ENCODE data around the gene RMC1.
"Not testable (repeated sequence)": the region's sequence is repeated elsewhere in the genome, so short reads cannot be mapped to it uniquely, and the experiment has no call there.

RMC1 gene

GRCh38 chr18:23498117-23498516, 5.2 kb upstream of the RMC1 start:
- no peak for DNase-seq (ENCODE audit: low read depth)

GRCh38 chr18:23498877-23499276, 4.4 kb upstream of the RMC1 start:
- DNase-seq (ENCODE audit: low read depth), result peak; percentile 49

- no peak for DNase-seq (ENCODE audit: low read depth)
Observed at GRCh38 chr18:23499291-23499781, 4.0 kb upstream of the RMC1 start.

GRCh38 chr18:23501626-23502025, 1.7 kb upstream of the RMC1 start:
- no peak for DNase-seq (ENCODE audit: low read depth)

GRCh38 chr18:23502516-23503037, 734 bp upstream of the RMC1 start:
- DNase-seq (ENCODE audit: low read depth), result no peak

GRCh38 chr18:23503963-23504344, 643 bp downstream of the RMC1 start:
- no peak for DNase-seq (ENCODE audit: low read depth)

- DNase-seq (ENCODE audit: low read depth), result no peak
Observed at GRCh38 chr18:23504720-23505119, 1.4 kb downstream of the RMC1 start.

GRCh38 chr18:23506393-23506792, 3.1 kb downstream of the RMC1 start:
- DNase-seq (ENCODE audit: low read depth), result no peak

- DNase-seq (ENCODE audit: low read depth), result not testable (repeated sequence)
Observed at GRCh38 chr18:23510923-23511322, 7.6 kb downstream of the RMC1 start.

- DNase-seq (ENCODE audit: low read depth), result not testable (repeated sequence)
Observed at GRCh38 chr18:23512216-23512615, 8.9 kb downstream of the RMC1 start.

- DNase-seq (ENCODE audit: low read depth), result no peak
Observed at GRCh38 chr18:23512641-23513040, 9.3 kb downstream of the RMC1 start.

- peak; percentile 58 for DNase-seq (ENCODE audit: low read depth)
Observed at GRCh38 chr18:23515911-23516546, 12.7 kb downstream of the RMC1 start.

- no peak for DNase-seq (ENCODE audit: low read depth)
Observed at GRCh38 chr18:23519734-23520133, 16.4 kb downstream of the RMC1 start.

GRCh38 chr18:23521271-23521670, 18.0 kb downstream of the RMC1 start:
- DNase-seq (ENCODE audit: low read depth), result no peak

GRCh38 chr18:23521907-23522306, 18.6 kb downstream of the RMC1 start:
- no peak for DNase-seq (ENCODE audit: low read depth)

GRCh38 chr18:23523429-23524212, 20.3 kb downstream of the RMC1 start:
- no peak for DNase-seq (ENCODE audit: low read depth)

- no peak for DNase-seq (ENCODE audit: low read depth)
Observed at GRCh38 chr18:23524213-23524707, 20.9 kb downstream of the RMC1 start.

GRCh38 chr18:23526501-23527063, 23.3 kb downstream of the RMC1 start:
- no peak for DNase-seq (ENCODE audit: low read depth)

GRCh38 chr18:23528580-23529472, 25.5 kb downstream of the RMC1 start:
- no peak for DNase-seq (ENCODE audit: low read depth)

GRCh38 chr18:23529604-23530003, 26.3 kb downstream of the RMC1 start:
- DNase-seq (ENCODE audit: low read depth), result no peak

- no peak for DNase-seq (ENCODE audit: low read depth)
Observed at GRCh38 chr18:23530195-23530594, 26.9 kb downstream of the RMC1 start.

- DNase-seq (ENCODE audit: low read depth), result no peak
Observed at GRCh38 chr18:23531912-23532311, 28.6 kb downstream of the RMC1 start.
